HepG2 (cell line): ENCODE data around the gene PSMG3.

ENCODE experiments used
- HDAC6 ChIP-seq: fragments of 200-600 bp; sonication (generic); IDR thresholded peaks from 2 replicates; pipeline ENCODE4 v1.7.0; 2017; ENCODE audit warnings: mild to moderate bottlenecking, antibody characterized with exemption, low read length, low read depth
- NFYB ChIP-seq: sonication (generic); formaldehyde crosslinking; IDR thresholded peaks from 2 replicates; pipeline ENCODE4 v1.4.0; 2020; ENCODE audit warnings: missing genetic modification reagents
- POLR2A ChIP-seq, 2 experiments: IDR thresholded peaks; 2 replicates each; pipeline ENCODE4 v1.6.1; 2011; ENCODE audit warnings: low read depth in 2 of 2, low read length in 2 of 2, mild to moderate bottlenecking in 1 of 2, moderate library complexity in 1 of 2; ENCODE audit not compliant: insufficient read depth in 1 of 2
- SRSF1 ChIP-seq: fragments of 200-400 bp; formaldehyde crosslinking; optimal IDR thresholded peaks from 2 replicates; pipeline ENCODE3; 2017; ENCODE audit warnings: mild to moderate bottlenecking, low read depth, low read length, moderate library complexity
- TBL1XR1 ChIP-seq: fragments of 150-350 bp; IDR thresholded peaks from 2 replicates; pipeline ENCODE4 v1.6.1; 2014; ENCODE audit warnings: borderline replicate concordance, low read length; ENCODE audit not compliant: partially characterized antibody
- TOE1 ChIP-seq: sonication (generic); formaldehyde crosslinking; IDR thresholded peaks from 2 replicates; pipeline ENCODE4 v1.4.0; 2020; ENCODE audit warnings: mild to moderate bottlenecking, missing genetic modification reagents
- ZNF20 ChIP-seq: sonication (generic); formaldehyde crosslinking; IDR thresholded peaks from 2 replicates; pipeline ENCODE4 v1.4.0; 2020; ENCODE audit warnings: mild to moderate bottlenecking, moderate library complexity, missing genetic modification reagents
- ZNF253 ChIP-seq: sonication (generic); formaldehyde crosslinking; IDR thresholded peaks from 2 replicates; pipeline ENCODE4 v1.8.0; 2022; ENCODE audit warnings: mild to moderate bottlenecking, missing genetic modification reagents, borderline replicate concordance
- ZNF704 ChIP-seq: sonication (generic); formaldehyde crosslinking; IDR thresholded peaks from 2 replicates; pipeline ENCODE4 v1.8.1; 2023; ENCODE audit warnings: mild to moderate bottlenecking, inconsistent platforms, moderate library complexity, missing genetic modification reagents, borderline replicate concordance

DNA sequence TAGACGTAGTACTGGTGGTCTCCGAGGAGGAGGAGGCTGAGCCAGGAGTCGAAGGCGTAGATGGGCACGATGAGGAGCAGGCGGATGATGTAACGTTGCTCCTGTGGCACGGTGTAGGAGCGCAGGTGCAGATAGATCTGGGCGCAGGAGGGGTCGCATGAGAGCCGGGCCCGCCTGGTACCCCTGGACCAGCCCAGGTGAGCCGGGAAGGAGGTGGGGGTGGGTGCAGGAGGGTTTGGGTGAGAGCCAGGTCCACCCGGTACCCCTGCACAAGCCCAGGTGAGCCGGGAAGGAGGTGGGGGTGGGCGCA is 19.0 kb downstream of the PSMG3 start:
- TF ChIP-seq ZNF704 (CRISPR knock-in tag) = no peak
- TF ChIP-seq HDAC6 = no peak
- TF ChIP-seq SRSF1 = no peak
- TF ChIP-seq NFYB (CRISPR knock-in tag) = no peak
- TF ChIP-seq TBL1XR1 = no peak
- no peak for TF ChIP-seq ZNF253 (CRISPR knock-in tag)
- no peak for TF ChIP-seq POLR2A (IDR thresholded peaks at IDR 0.05; ENCODE audit: insufficient read depth in 1 of 2, low read depth in 2 of 2, low read length in 2 of 2)
- TF ChIP-seq ZNF20 = no peak
- TF ChIP-seq TOE1 (CRISPR knock-in tag) = no peak
